A549 (cell line): ENCODE data around the gene NSL1. TPM values are rescaled to one million over a fixed set of nuclear protein-coding genes. Genes with fewer than 3 reads are reported as not detected.

Source experiments
- ATAC-seq, 2 experiments: fragments of 200-7000 bp in 1 of 2; fragments of >200 bp in 1 of 2; cut with Nextera tagmentation in 1 of 2; cut with Tn5 transposase in 1 of 2; 3 replicates each; pipeline versions ENCODE4 v1.8.0 to v1.9.1; 2018 to 2020; ENCODE audit warnings: mild to moderate bottlenecking in 1 of 2, moderate library complexity in 1 of 2
- CTCF ChIA-PET: fragments of 300-600 bp; sonication (Branson Sonifier 250); formaldehyde crosslinking; extraction: SDS; loops from one replicate; lab custom pipeline; 2021; ENCODE audit warnings: antibody characterized with exemption, inconsistent platforms; lab: Yijun Ruan, JAX
- POLR2A ChIA-PET: fragments of 350-600 bp; formaldehyde crosslinking; extraction: SDS; loops from one replicate; lab custom pipeline; 2021; ENCODE audit warnings: antibody characterized with exemption, inconsistent platforms; lab: Yijun Ruan, JAX
- DNase-seq, 2 experiments: peaks; one replicate each; pipeline versions ENCODE4 v3.0.0 to v3.0.0-alpha.2; 2011 to 2016; ENCODE audit warnings: low read depth in 1 of 2, low spot score in 1 of 2
- FAIRE-seq: peaks from 2 replicates; lab custom pipeline; 2011; peaks lifted over from hg19 to GRCh38; lab: Jason Lieb, UNC
- H3K27ac ChIP-seq, 2 experiments: fragments of >200 bp; sonication (Bioruptor Twin); formaldehyde crosslinking; 3 replicates each; pipeline ENCODE4 v1.5.1; 2016 to 2017
- H3K4me1 ChIP-seq: fragments of >200 bp; sonication (Bioruptor Twin); formaldehyde crosslinking; 3 replicates; pipeline ENCODE4 v1.6.1; 2016
- H3K4me2 ChIP-seq: fragments of >200 bp; sonication (Bioruptor Twin); formaldehyde crosslinking; 3 replicates; pipeline ENCODE4 v1.6.1; 2016
- H3K4me3 ChIP-seq: fragments of >200 bp; sonication (Bioruptor Twin); formaldehyde crosslinking; 3 replicates; pipeline ENCODE4 v1.5.1; 2016
- H3K9me3 ChIP-seq: fragments of >200 bp; sonication (Bioruptor Twin); formaldehyde crosslinking; 3 replicates; pipeline ENCODE4 v1.6.1; 2016
- BHLHE40 ChIP-seq: IDR thresholded peaks from 2 replicates; pipeline ENCODE4 v1.6.1; 2012; ENCODE audit warnings: low read depth, low read length, inconsistent platforms
- CBX2 ChIP-seq: fragments of 200-600 bp; sonication (generic); IDR thresholded peaks from 2 replicates; pipeline ENCODE4 v1.6.1; 2016; ENCODE audit warnings: low read depth, mild to moderate bottlenecking, borderline replicate concordance
- CHD2 ChIP-seq: fragments of 150-350 bp; IDR thresholded peaks from 2 replicates; pipeline ENCODE4 v1.6.1; 2014; ENCODE audit warnings: low read length; ENCODE audit not compliant: partially characterized antibody
- EP300 ChIP-seq, 2 experiments: fragments of >200 bp; sonication (Bioruptor Twin); formaldehyde crosslinking; IDR thresholded peaks; 2 replicates in 1 of 2; 3 replicates in 1 of 2; pipeline ENCODE4 v1.6.1; 2016 to 2017
- FOSL2 ChIP-seq, 2 experiments: fragments of 450-650 bp in 1 of 2; fragments of >200 bp in 1 of 2; sonication (Bioruptor Twin) in 1 of 2; formaldehyde crosslinking; IDR thresholded peaks; 2 replicates each; pipeline versions ENCODE4 v1.5.0 to v1.6.1; 2016 to 2020; ENCODE audit warnings: mild to moderate bottlenecking in 1 of 2, moderate library complexity in 1 of 2
- GATA3 ChIP-seq: IDR thresholded peaks from 2 replicates; pipeline ENCODE4 v1.6.1; 2012; ENCODE audit warnings: borderline replicate concordance
- HDAC2 ChIP-seq: fragments of 200-600 bp; sonication (generic); IDR thresholded peaks from 2 replicates; pipeline ENCODE4 v1.6.1; 2016
- HOXB13 ChIP-seq: fragments of 250-450 bp; sonication (Bioruptor Pico); IDR thresholded peaks from 2 replicates; pipeline ENCODE4 v1.5.0; 2020; ENCODE audit warnings: low read depth, mild to moderate bottlenecking, moderate library complexity
- HOXB5 ChIP-seq: fragments of 250-450 bp; sonication (Bioruptor Pico); IDR thresholded peaks from 2 replicates; pipeline ENCODE4 v1.5.0; 2020; ENCODE audit warnings: mild to moderate bottlenecking, moderate library complexity
- KDM1A ChIP-seq: fragments of 200-600 bp; sonication (generic); IDR thresholded peaks from 2 replicates; pipeline ENCODE4 v1.6.1; 2016; ENCODE audit warnings: low read depth, mild to moderate bottlenecking
- KDM5A ChIP-seq: fragments of 200-600 bp; sonication (generic); IDR thresholded peaks from 2 replicates; pipeline ENCODE4 v1.6.1; 2016; ENCODE audit warnings: antibody characterized with exemption, mild to moderate bottlenecking
- MAZ ChIP-seq: fragments of 150-350 bp; IDR thresholded peaks from 2 replicates; pipeline ENCODE4 v1.6.1; 2014; ENCODE audit warnings: antibody characterized with exemption, low read depth, low read length, borderline replicate concordance
- MYC ChIP-seq: IDR thresholded peaks from 2 replicates; pipeline ENCODE4 v1.6.1; 2012; ENCODE audit warnings: mild to moderate bottlenecking, inconsistent platforms, low read length, improper control_type of control experiment, borderline replicate concordance
- NPAS2 ChIP-seq: fragments of 250-450 bp; sonication (Bioruptor Pico); IDR thresholded peaks from 2 replicates; pipeline ENCODE4 v1.8.0; 2022; ENCODE audit warnings: mild to moderate bottlenecking, moderate library complexity, borderline replicate concordance
- PHF8 ChIP-seq: fragments of 200-600 bp; sonication (generic); IDR thresholded peaks from 2 replicates; pipeline ENCODE4 v1.6.1; 2016; ENCODE audit warnings: low read depth, mild to moderate bottlenecking, antibody characterized with exemption, moderate library complexity, borderline replicate concordance
- POLR2A ChIP-seq: IDR thresholded peaks from 2 replicates; pipeline ENCODE4 v1.6.1; 2012; ENCODE audit warnings: mild to moderate bottlenecking, low read length
- RCOR1 ChIP-seq: fragments of 150-350 bp; IDR thresholded peaks from 2 replicates; pipeline ENCODE4 v1.6.1; 2014; ENCODE audit warnings: antibody characterized with exemption, low read length, low read depth
- SMC3 ChIP-seq: fragments of >200 bp; sonication (Bioruptor Twin); formaldehyde crosslinking; IDR thresholded peaks from 3 replicates; pipeline ENCODE4 v1.6.1; 2018; ENCODE audit warnings: inconsistent platforms
- SREBF2 ChIP-seq: fragments of 450-650 bp; IDR thresholded peaks from 2 replicates; pipeline ENCODE4 v1.6.1; 2014; ENCODE audit warnings: mild to moderate bottlenecking, moderate library complexity
- ZFP36 ChIP-seq: fragments of 450-650 bp; IDR thresholded peaks from 2 replicates; pipeline ENCODE4 v1.6.1; 2014; ENCODE audit warnings: borderline replicate concordance; ENCODE audit not compliant: partially characterized antibody
- WGBS: methylation state at CpG from one replicate; pipeline ENCODE4 v1.1.6; 2017; ENCODE audit errors: missing lambda C conversion rate; 5-methylcytosine and 5-hydroxymethylcytosine counted together
- polyA plus RNA-seq, 4 experiments: library from polyadenylated mRNA; depleted of rRNA in 3 of 4; stranded (reverse); fragments of >200 nt; fragmentation: RNase III in 1 of 4; extraction: RNeasy Plus Mini Kit Qiagen cat#74134 plus additional on column Dnase treatment in 1 of 4; gene quantifications; 2 replicates in 3 of 4; 3 replicates in 1 of 4; pipeline ENCODE4 v1.2.3, GENCODE V29; 2011 to 2017
- TF ChIP-seq, protein P1 (sequence below): IDR thresholded peaks from 2 replicates; pipeline ENCODE4 v1.6.1; 2012
- TF ChIP-seq, protein P2 (sequence below): fragments of >200 bp; sonication (Bioruptor Twin); formaldehyde crosslinking; IDR thresholded peaks from 3 replicates; pipeline ENCODE4 v1.6.1; 2016
- TF ChIP-seq, protein P3 (sequence below): fragments of >200 bp; sonication (Bioruptor Twin); formaldehyde crosslinking; IDR thresholded peaks from 2 replicates; pipeline ENCODE4 v1.6.1; 2016
- TF ChIP-seq, protein P4 (sequence below): fragments of 450-650 bp; IDR thresholded peaks from 2 replicates; pipeline ENCODE4 v1.6.1; 2014; ENCODE audit warnings: antibody characterized with exemption
- TF ChIP-seq, protein P5 (sequence below): fragments of 250-450 bp; sonication (Bioruptor Pico); IDR thresholded peaks from 2 replicates; pipeline ENCODE4 v1.5.0; 2020; ENCODE audit warnings: low read depth, mild to moderate bottlenecking, moderate library complexity

NSL1 gene
- polyA plus RNA-seq, 2 of the 4 experiments (the other 2 are of a cell fraction) = 44.9 to 47.9 TPM

DNA sequence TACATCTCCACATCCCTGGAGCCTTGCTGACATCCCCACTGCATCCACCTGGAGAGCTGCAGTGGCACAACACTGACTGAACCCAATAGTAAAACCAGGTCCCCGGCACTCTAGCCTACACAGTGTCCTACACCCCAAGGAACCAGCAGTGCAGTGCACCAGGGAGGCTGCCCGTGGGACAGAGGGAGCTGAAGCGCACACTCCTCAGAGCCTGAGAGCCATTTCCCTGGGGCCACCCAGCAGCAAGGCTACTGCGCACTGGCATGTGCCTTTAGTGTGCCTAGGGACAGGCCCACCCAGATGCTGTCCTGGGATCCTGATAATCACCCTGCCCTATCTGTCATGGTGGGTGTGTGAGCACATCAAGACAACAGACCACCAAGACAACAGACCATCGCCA is 31.9 kb downstream of the NSL1 start:
- WGBS = 94% methylated on average over 3 of the region's 5 CpGs
- FAIRE-seq = no peak
- H3K4me3 ChIP-seq = no peak overlapping the region
- POLR2A ChIA-PET = no interaction called here
- no peaks in the 10 kb centered on the region for H3K4me1 ChIP-seq
- CTCF ChIA-PET = interaction anchor here (0.7 kb wide), 1 partner anchor 10 kb away, joined by 3 read pairs; no protein-coding TSS in a partner anchor
- no peak overlapping the region for H3K27ac ChIP-seq
- ATAC-seq = peak in 1 of 2 experiments; percentile 51; a peak in 3 of 6 replicates
- H3K4me2 ChIP-seq = no peak overlapping the region
- DNase-seq = no peak
- H3K9me3 ChIP-seq = no peaks in the 10 kb centered on the region
- TF ChIP-seq CBX2 (no peak), PHF8 (no peak), KDM1A (no peak), POLR2A (no peak), KDM5A (no peak), HOXB13 (CRISPR knock-in tag) (no peak), HDAC2 (no peak), FOSL2 (IDR thresholded peaks at IDR 0.05) (no peak), FOSL2 (CRISPR knock-in tag; IDR thresholded peaks at IDR 0.05) (no peak), RCOR1 (no peak), ZFP36 (no peak), MYC (no peak), CHD2 (no peak)
- TF ChIP-seq, protein P1, sequence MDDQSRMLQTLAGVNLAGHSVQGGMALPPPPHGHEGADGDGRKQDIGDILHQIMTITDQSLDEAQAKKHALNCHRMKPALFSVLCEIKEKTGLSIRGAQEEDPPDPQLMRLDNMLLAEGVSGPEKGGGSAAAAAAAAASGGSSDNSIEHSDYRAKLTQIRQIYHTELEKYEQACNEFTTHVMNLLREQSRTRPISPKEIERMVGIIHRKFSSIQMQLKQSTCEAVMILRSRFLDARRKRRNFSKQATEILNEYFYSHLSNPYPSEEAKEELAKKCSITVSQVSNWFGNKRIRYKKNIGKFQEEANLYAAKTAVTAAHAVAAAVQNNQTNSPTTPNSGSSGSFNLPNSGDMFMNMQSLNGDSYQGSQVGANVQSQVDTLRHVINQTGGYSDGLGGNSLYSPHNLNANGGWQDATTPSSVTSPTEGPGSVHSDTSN = no peak
- TF ChIP-seq, protein P2, sequence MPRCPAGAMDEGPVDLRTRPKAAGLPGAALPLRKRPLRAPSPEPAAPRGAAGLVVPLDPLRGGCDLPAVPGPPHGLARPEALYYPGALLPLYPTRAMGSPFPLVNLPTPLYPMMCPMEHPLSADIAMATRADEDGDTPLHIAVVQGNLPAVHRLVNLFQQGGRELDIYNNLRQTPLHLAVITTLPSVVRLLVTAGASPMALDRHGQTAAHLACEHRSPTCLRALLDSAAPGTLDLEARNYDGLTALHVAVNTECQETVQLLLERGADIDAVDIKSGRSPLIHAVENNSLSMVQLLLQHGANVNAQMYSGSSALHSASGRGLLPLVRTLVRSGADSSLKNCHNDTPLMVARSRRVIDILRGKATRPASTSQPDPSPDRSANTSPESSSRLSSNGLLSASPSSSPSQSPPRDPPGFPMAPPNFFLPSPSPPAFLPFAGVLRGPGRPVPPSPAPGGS = no peak
- TF ChIP-seq, protein P3, sequence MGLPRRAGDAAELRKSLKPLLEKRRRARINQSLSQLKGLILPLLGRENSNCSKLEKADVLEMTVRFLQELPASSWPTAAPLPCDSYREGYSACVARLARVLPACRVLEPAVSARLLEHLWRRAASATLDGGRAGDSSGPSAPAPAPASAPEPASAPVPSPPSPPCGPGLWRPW = no peak
- TF ChIP-seq, protein P4, sequence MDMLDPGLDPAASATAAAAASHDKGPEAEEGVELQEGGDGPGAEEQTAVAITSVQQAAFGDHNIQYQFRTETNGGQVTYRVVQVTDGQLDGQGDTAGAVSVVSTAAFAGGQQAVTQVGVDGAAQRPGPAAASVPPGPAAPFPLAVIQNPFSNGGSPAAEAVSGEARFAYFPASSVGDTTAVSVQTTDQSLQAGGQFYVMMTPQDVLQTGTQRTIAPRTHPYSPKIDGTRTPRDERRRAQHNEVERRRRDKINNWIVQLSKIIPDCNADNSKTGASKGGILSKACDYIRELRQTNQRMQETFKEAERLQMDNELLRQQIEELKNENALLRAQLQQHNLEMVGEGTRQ = no peak
- TF ChIP-seq, protein P5, sequence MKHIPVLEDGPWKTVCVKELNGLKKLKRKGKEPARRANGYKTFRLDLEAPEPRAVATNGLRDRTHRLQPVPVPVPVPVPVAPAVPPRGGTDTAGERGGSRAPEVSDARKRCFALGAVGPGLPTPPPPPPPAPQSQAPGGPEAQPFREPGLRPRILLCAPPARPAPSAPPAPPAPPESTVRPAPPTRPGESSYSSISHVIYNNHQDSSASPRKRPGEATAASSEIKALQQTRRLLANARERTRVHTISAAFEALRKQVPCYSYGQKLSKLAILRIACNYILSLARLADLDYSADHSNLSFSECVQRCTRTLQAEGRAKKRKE (CRISPR knock-in tag) = no peak

DNA sequence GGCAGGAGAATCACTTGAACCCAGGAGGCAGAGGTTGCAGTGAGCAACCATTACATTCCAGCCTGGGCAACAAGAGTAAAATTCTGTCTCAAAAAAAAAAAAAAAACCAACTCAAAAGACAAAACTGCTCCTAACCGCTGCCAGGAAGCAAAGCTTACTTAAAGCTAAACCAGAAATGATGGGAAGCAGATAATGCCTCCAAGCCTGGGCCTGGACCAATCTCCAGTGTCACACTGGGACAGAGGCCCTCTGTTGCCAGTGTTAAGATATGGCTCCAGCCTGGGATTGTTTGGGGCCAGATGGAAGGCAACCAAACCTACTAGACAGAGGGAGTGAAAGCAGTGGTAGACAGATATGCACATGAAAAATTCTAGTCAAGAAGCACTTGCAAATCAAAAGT is 36.9 kb downstream of the NSL1 start:
- no peak for DNase-seq
- Histone ChIP-seq H3K4me3 (no peak overlapping the region), H3K4me2 (no peak overlapping the region), H3K9me3 (no peaks in the 10 kb centered on the region), H3K27ac (no peak overlapping the region), H3K4me1 (peaks cover 12% of the 10 kb centered on the region)
- TF ChIP-seq, protein P3 = no peak
- no peak for TF ChIP-seq HOXB5
- ChIA-PET POLR2A (no interaction called here), CTCF (interaction anchor here (0.7 to 1.2 kb wide), 6 partner anchors 8 to 348 kb away, joined by 3 to 5 read pairs (median 4); partner anchors contain the start of gene BATF3)
- 0 out of 6 replicates have a peak, but pooled peaks of 1 of the 2 experiments have one; percentile 29 for ATAC-seq
- 39% methylated on average over 1 of the region's 1 CpG for WGBS
- no peak for FAIRE-seq

DNA sequence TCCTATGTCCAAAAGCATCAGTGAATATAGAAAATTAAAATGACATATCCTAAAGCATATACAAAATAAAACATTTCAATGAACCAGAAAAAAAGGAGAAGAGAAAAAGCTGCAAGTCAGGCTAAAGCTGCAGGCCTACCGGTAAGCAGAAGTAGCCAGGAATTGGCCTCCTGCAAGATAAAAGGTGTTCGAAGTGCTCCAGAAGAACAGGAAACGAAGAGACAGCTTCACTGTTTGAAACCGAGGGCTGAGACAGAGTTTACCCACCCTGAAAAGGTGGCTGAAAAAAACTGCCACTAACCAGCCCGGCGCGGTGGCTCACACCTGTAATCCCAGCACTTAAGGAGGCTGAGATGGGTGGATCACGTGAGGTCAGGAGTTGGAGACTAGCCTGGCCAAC is 37.4 kb downstream of the NSL1 start:
- Histone ChIP-seq H3K27ac (no peak overlapping the region), H3K4me3 (no peak overlapping the region), H3K4me2 (no peak overlapping the region), H3K4me1 (peaks cover 12% of the 10 kb centered on the region), H3K9me3 (no peaks in the 10 kb centered on the region)
- 92% methylated on average over 8 of the region's 8 CpGs for WGBS
- CTCF ChIA-PET = interaction anchor here (0.6 to 5.6 kb wide), 6 partner anchors 9 to 297 kb away, joined by 3 to 53 read pairs (median 4); partner anchors contain the start of gene BATF3
- FAIRE-seq (no peak), DNase-seq (no peak), ATAC-seq (no peak)
- POLR2A ChIA-PET = no interaction called here
- TF ChIP-seq BHLHE40 (no peak), EP300 (IDR thresholded peaks at IDR 0.05) (no peak), NPAS2 (no peak), MYC (no peak), MAZ (no peak), SMC3 (no peak), GATA3 (no peak), SREBF2 (no peak)
- TF ChIP-seq, protein P4 = no peak
- TF ChIP-seq, protein P2 = no peak
- TF ChIP-seq, protein P1 = no peak
